GM19324 (cell line): ENCODE results near the gene ATP6AP1.
"Not testable (repeated sequence)": the region's sequence is repeated elsewhere in the genome, so short reads cannot be mapped to it uniquely, and the experiment has no call there.

ENCODE experiments used
- ATAC-seq: cut with Tn5 transposase; IDR thresholded peaks from one replicate; pipeline ENCODE4 v1.9.1; 2021; ENCODE audit warnings: mild to moderate bottlenecking, moderate library complexity; ENCODE audit not compliant: unreplicated experiment, low FRiP score

ATP6AP1 gene

GRCh38 chrX:154398668-154399526 is 29.6 kb upstream of the ATP6AP1 start:
- no peak for ATAC-seq

DNA sequence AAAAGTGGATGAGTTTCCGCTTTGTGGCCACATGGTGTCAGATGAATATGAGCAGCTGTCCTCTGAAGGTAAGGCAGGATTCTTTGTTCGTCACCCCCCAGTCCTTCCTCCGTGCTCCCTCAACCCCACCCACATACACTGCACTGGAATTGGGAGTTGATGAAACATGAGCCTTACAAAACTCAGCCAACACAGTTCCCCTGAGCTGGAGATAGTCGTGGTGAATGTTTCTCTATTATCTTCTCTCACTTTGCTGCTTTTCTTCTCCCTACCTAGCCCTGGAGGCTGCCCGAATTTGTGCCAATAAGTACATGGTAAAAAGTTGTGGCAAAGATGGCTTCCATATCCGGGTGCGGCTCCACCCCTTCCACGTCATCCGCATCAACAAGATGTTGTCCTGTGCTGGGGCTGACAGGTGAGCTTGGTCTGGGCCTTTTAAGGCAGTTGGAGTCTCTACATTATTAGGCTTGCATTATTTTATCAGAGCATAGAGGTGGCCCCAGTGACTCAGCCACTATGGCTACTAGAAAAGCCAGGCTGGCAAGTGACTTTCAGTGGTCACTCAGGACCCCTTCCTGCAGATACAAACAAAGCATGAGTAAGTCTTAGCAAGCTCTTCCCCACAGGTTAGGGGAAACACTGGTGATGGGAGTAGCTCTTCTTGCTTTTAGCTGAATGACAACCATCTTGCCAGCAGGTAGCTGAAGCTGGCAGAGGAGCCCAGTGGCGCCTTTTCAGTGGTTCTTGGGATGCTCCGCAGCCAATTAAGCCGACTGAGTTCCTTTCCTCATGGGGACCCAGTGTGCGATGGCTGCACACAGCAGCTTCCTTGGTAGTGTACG is 28.7 kb upstream of the ATP6AP1 start:
- no peak for ATAC-seq

DNA sequence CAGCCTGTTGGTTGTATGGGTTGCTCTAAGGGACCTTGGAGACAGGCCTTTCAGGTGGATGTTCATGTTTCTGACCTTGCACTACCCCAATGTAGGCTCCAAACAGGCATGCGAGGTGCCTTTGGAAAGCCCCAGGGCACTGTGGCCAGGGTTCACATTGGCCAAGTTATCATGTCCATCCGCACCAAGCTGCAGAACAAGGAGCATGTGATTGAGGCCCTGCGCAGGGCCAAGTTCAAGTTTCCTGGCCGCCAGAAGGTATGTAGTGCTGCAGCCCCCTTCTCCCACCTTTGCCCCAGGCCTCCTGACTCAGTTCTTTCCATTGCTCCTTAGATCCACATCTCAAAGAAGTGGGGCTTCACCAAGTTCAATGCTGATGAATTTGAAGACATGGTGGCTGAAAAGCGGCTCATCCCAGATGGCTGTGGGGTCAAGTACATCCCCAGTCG is 28.1 kb upstream of the ATP6AP1 start:
- not testable (repeated sequence) for ATAC-seq

DNA sequence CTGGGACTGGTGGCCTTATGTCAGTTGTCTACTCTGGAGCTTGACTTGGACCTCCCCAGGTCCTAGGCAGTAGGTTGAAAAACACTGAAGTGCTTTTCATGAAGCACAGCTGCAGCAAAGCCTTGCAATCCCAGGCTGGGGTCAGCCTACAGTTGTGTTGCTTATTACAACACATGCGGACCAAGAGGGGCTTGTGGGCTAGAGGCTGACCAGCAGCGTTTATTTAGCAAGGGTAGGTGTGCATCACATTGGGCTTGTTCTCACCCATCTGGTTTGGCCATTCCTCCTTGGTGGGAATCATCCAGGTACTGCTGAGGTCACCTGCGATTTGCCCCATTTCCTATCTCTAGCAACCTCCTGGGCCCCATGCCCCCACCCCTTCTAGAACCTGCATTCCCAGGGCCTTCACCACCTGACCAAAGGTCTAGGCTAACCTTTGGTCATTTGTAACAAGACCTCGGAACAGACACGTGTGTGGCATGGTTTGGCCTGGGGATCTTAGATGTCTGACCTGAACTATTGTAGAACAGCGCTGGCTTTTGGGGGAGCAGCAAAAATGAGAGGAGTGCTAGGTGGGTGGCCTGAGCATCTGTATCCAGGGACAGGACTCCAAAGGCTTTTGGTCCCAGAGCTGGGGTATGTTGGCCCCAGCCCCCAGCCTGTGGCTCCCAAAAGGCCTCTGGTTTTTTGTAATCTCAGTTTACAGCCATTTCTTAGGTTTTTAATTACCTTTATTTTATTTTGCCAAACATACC is 27.3 kb upstream of the ATP6AP1 start:
- no peak for ATAC-seq

DNA sequence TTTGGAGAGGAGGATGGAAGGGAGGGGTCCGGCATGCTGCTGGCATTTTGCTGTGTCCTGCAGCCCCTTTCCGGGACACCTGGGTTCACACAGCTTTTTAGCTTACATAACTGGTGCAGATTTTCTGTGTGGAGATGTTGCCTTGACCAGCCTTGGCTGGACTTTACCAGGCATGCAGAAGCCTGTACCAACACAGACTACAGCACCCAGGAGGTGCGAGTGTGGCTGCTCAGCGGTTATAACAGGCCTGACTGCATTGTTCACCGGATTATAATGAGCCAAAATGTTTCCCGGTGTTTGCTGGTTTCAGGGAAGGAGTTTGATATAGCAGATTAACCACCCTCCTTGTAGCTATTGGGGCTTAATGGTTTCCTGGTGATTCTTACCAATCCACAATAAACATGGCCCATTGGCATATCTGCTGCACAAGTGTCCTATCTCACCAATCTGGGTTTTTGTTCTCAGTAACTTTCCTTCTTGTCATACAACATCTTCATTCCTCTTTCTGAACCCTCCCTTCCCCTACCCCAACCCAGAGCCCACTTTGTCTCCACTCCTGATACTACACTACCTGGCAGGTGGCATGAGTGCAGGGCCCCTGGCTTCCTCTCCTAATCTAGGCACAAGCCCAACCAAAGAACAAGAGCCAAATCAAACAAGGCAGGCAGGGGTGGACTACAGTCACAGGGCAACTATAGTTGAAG is 26.4 kb upstream of the ATP6AP1 start:
- ATAC-seq, result no peak

DNA sequence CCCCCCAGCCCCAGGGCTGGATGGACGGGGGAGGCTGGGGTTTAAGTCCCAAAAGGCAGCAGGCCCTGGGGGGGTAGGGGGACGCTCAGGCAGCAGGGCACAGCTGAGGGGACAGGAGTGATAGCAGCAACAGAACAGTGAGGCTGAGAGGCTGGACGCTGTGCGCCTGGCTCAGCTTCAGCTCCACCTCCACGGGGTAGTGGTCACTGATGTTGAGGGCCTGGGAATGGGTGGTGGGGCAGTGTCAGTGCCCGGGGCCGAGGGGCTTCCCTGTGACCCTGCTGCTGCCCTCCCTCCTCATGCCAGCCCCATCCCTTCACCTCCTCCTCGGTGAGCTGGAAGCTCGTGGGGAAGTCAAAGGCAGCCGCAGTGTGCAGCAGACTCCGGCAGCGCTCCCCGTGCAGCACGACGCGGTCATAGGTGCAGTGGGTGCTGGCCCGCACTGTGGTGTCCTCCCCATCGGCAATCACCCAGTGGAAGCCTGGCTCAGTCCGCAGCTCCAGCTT is 25.8 kb upstream of the ATP6AP1 start:
- no peak for ATAC-seq

DNA sequence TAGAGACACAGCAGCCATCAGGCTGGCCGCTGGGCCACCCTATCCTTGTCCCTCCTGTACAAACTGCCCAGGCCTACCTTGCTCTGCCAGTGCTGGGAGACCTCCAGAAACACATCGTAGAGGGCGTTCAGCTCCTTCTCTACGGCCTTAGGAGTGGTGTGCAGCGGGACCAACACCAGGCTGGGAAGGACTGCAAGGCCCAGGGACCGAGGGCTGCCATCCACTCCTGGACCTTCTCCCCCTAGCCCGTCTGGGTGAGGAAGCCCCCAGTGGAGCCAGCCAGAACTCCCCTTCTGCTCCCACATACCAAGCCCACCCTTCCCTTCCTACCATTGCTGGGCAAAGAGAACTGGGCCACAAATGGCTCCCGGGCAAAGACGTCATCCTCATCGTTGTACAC is 25.3 kb upstream of the ATP6AP1 start:
- no peak for ATAC-seq

DNA sequence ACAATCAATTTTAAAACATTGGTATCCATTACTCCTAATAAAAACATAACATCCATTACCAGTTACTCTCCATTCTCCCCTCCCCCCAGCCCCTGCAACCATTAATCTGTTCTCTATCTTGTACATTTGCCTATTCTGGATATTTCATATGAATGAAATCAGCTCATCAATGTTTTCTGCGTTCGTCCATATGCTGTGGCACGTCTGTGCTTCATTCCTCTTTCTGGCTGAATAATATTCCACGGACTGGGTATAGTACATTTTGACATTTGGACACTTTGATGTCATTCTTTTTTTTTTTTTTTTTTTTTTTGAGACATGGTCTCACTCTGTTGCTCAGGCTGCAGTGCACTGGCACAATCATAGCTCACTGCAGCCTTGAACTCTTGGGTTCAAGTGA is 24.6 kb upstream of the ATP6AP1 start:
- no peak for ATAC-seq

- no peak for ATAC-seq
Observed at GRCh38 chrX:154404625-154405192, 23.8 kb upstream of the ATP6AP1 start.

DNA sequence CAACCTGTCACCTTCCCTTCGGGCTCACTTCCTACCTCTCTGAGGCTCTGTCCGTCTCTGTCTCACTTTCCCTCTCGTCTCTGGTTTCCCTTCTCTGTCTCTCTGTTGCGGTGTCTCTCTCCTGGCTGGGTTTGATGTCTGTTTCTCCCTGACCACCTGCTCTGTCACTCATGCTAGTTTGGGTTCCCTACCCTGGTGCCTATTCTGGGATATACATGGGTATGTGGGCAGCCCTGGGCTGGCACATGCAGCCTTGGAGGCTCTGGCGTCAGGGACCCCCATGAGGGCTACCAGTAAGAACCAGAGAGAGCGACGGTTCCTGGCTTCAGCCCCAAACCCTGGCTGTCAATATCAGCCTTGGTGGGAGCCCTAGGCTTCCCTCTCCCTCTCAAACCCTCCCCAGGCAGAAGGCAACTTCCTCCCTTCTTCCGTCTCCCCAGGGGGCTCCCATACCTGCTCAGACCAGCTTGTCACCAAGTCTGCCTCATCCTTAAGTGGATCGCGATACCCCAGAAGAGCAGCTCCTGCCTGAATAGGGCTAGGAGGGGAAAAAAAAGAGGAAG is 19.7 kb upstream of the ATP6AP1 start:
- no peak for ATAC-seq

DNA sequence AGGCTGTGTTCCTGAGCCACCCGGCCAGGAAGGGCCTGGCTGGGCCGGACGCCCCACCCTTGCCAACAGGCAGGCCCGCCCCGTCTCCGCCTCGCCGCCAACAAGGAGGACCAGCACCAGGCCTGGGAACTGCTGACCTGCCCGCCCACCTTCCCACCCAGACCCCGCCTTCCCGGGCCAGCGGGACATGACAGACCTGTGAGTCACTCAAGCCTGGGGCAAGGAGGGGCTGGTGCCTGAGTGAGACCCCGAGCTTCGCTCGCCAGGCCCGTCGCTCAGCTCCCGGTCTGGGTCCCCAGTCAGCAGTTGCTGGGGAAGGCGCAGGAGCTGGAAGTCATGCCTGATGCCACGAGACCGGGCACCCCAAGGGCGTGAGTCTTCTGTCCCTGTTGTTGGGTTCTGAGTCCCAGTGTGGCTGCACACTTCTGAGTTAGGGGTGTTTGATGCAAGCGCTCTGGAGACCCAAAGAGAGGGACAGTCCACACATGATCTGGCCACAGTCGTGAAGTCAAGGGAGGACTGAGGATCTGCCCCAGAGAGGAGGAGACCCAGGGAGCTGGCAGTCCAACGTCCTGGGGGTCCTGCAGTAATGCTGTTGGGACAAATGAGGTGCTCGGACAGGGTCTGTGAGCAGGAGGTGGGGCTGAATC is 19.1 kb upstream of the ATP6AP1 start, which contains the start of gene DNASE1L1:
Gene DNASE1L1, minus strand, starts transcription at position 33 of the 650 bp plus-strand sequence. CDS start 3,686 bp downstream, outside the sequence.
- ATAC-seq, result no peak

DNA sequence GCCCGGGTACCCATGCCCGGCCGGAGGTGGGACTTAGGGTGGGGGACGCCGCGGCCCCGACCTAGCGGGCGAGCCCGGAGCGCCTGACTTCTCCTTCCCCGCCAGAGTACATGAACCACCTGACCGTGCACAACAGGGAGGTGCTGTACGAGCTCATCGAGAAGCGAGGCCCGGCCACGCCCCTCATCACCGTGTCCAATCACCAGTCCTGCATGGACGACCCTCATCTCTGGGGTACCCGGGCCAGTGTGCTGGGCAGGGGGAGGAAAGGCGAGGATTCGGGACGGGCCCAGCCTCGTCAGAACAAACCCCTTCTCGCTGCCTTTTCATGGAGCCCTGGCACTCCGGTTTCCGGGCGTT is 16.5 kb upstream of the ATP6AP1 start:
- peak; percentile 66 for ATAC-seq

DNA sequence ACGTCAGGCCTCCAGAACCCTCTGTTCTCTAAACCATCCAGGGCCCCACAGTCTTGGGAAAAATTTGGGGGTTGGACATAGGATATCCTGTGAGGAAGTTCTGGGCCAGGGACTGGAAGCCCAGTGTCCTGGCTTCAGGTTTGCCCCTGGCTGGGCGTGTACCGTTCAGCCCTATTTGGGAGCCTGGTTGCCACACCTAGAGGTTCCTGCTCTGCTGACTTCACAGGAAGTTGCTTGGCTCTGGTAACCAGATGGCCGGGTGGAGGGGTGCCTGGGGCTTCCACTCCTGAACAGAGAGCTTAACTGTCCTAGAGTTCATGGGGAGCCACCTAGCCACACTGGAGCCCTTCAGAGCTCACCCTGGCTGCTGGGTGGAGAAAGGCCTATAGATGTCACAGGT is 16.0 kb upstream of the ATP6AP1 start:
- ATAC-seq, result no peak

DNA sequence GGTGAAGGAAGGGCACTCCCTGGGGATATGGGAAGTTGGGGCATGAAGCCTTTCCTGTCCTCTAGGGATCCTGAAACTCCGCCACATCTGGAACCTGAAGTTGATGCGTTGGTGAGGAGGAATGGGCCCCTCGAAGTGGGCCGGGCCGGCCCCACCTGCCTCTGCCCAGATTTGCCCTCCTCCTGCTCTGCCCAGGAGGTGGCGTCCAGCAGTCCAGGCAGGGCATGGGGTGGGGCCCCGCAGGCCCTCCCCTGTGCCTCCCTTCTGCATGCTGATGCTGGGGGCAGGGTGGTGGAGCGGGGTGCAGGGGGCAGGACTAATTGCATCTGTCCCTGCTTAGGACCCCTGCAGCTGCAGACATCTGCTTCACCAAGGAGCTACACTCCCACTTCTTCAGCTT is 15.3 kb upstream of the ATP6AP1 start:
- no peak for ATAC-seq

DNA sequence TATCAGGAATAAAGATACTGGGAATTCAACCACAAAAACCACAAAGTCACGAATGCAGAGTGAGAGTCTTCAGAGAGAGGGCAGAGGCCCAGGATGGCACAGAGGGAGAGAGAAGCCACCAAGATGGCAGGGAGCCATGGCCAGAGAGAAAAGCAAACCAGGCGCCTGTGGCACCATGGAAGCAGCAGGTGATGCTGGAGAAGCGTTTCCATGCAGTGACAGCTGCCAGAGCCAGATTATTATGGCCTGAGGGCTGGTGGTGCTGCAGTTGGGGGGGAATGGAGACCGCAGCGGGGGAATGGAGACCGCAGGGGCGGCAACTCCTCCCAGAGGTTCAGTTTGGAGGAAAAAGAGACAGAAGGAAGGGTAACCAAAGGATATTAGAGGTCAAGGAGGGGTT is 11.3 kb upstream of the ATP6AP1 start:
- ATAC-seq, result no peak

DNA sequence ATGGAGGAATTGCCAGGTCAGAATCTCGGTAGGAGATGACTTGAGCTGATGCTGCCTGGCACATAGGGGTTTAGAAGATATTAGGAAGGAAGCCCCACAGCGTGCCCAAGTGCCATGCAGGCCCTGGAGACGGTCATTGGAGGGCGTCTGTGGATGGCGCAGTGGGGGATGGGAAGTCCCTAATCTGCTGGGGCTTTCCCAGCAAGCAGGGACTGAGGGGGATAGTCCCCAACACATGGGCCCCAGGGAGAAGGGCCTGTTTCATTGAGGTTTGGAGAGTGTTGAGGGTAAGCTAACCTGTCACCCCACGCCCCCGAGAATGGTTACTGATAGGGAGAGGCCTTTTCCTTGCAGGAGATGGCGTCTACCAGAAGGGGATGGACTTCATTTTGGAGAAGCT is 9.3 kb upstream of the ATP6AP1 start:
- no peak for ATAC-seq

DNA sequence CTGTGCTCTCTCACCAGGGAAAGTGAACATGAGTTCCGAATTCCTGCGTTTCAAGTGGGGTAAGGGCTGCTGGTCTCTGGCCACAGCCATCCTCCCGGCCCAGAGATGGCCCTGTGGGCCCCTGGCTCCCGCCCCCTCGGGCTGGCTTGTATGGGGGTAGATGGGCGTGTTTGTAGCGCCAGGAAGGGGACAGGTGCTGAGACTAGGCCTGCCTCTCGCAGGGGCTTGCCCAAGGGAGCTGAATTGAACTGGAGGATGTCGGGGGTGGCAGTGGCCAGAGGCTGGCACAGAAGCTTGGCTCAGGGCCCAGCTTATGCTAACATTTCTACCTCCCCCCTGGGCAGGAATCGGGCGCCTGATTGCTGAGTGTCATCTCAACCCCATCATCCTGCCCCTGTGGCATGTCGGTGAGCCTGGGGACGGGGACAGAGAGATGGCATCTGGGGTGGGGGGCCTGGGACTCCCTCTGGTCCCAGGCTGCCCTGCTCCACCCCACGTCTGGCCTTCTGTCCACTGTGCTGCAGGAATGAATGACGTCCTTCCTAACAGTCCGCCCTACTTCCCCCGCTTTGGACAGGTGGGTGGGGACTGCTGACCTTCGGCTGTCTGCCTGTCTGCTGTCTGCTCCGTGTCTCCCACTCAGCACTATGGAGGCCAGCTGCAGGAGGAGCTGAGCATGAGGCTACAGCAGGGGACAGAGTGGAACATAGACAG is 8.6 kb upstream of the ATP6AP1 start:
- ATAC-seq, result no peak

GRCh38 chrX:154420402-154420756 is 8.1 kb upstream of the ATP6AP1 start:
- no peak for ATAC-seq
